Esophagus muscularis mucosa (tissue), 4 donors: ENCODE data around the gene PARN. TPM values are rescaled to one million over a fixed set of nuclear protein-coding genes. Genes with fewer than 3 reads are reported as not detected.

Experiments used
- DNase-seq: peaks from one replicate; pipeline ENCODE4 v3.0.0-alpha.2; 2017; ENCODE audit errors: extremely low spot score
- H3K27ac ChIP-seq, 4 donors: fragments of 200-600 bp; sonication (generic); replicated peaks in 1 of 4; 1 replicate in 3 of 4; 2 replicates in 1 of 4; pipeline ENCODE4 v1.5.1; 2016 to 2019; ENCODE audit warnings: mild to moderate bottlenecking in 1 of 4
- H3K27me3 ChIP-seq, 4 donors: fragments of 200-600 bp; sonication (generic); one replicate each; pipeline versions ENCODE4 v1.5.1 to v1.6.0; 2016 to 2019
- H3K36me3 ChIP-seq, 4 donors: fragments of 200-600 bp; sonication (generic); one replicate each; pipeline ENCODE4 v1.5.1; 2016 to 2019
- H3K4me1 ChIP-seq, 4 donors: fragments of 200-600 bp; sonication (generic); one replicate each; pipeline ENCODE4 v1.5.1; 2016 to 2019
- H3K4me3 ChIP-seq, 4 donors: fragments of 200-600 bp; sonication (generic); 1 replicate in 2 of 4; 2 replicates in 2 of 4; pipeline ENCODE4 v1.5.1; 2016 to 2019; ENCODE audit warnings: mild to moderate bottlenecking in 4 of 4, moderate library complexity in 1 of 4
- H3K9me3 ChIP-seq, 4 donors: fragments of 200-600 bp; sonication (generic); 1 replicate in 3 of 4; 2 replicates in 1 of 4; pipeline ENCODE4 v1.5.1; 2016 to 2019
- CTCF ChIP-seq, 3 experiments: fragments of 200-600 bp in 2 of 3; fragments of 450-650 bp in 1 of 3; sonication (generic) in 2 of 3; IDR thresholded peaks; one replicate each; pipeline ENCODE4 v1.5.1; 2017 to 2019; ENCODE audit warnings: antibody characterized with exemption in 3 of 3, mild to moderate bottlenecking in 2 of 3, moderate library complexity in 1 of 3
- EP300 ChIP-seq: sonication (generic); formaldehyde crosslinking; IDR thresholded peaks from one replicate; pipeline ENCODE4 v1.6.1; 2017; ENCODE audit warnings: antibody characterized with exemption
- POLR2A ChIP-seq: fragments of 450-650 bp; IDR thresholded peaks from one replicate; pipeline ENCODE4 v1.6.1; 2017; ENCODE audit warnings: antibody characterized with exemption, moderate library complexity, mild to moderate bottlenecking, low read depth
- POLR2AphosphoS5 ChIP-seq, 2 donors: sonication (generic); formaldehyde crosslinking; IDR thresholded peaks; one replicate each; pipeline ENCODE4 v1.6.1; 2017; ENCODE audit warnings: antibody characterized with exemption in 2 of 2
- WGBS: methylation state at CpG from one replicate; pipeline ENCODE4 v1.1.5; 2018; 5-methylcytosine and 5-hydroxymethylcytosine counted together
- intact Hi-C: fragments of 100-400 bp; cut with DNase I; formaldehyde crosslinking; loops from one replicate; pipeline ENCODE4 v1.15.1; 2023
- total RNA-seq, 4 donors: library from RNA; depleted of rRNA; stranded (reverse); fragments of >200 nt; gene quantifications; one replicate each; pipeline versions ENCODE4 v1.1.0 to v1.2.1, GENCODE V29; 2016

Gene PARN
- total RNA-seq, 4 donors from 2014 or later = 32.6 to 43.5 (median 36.1) TPM

- H3K9me3 ChIP-seq = no peaks in the 10 kb centered on the region
- H3K4me1 ChIP-seq = no peaks in the 10 kb centered on the region
- no peaks in the 10 kb centered on the region for H3K27me3 ChIP-seq
- TF ChIP-seq EP300 (no peak), POLR2A (no peak), CTCF (IDR thresholded peaks at IDR 0.05) (no peak), POLR2AphosphoS5 (IDR thresholded peaks at IDR 0.05) (no peak)
- H3K36me3 ChIP-seq = peaks cover 78 to 96% (median 91%) of the 10 kb centered on the region in 4 donors
- no peak overlapping the region for H3K4me3 ChIP-seq
- H3K27ac ChIP-seq = no peak overlapping the region
- DNase-seq = no peak
- intact Hi-C loops = no loop called here
- 88% methylated on average over 2 of the region's 2 CpGs for WGBS
Observed at GRCh38 chr16:14658063-14658462, 28.0 kb upstream of the PARN start.

- no peak for DNase-seq
- Histone ChIP-seq H3K9me3 (no peaks in the 10 kb centered on the region), H3K36me3 (peaks cover 55 to 98% (median 93%) of the 10 kb centered on the region in 4 donors), H3K27me3 (no peaks in the 10 kb centered on the region), H3K4me3 (no peak overlapping the region), H3K4me1 (no peaks in the 10 kb centered on the region), H3K27ac (no peak overlapping the region)
- intact Hi-C loops = no loop called here
- no peak for TF ChIP-seq POLR2A
- TF ChIP-seq EP300 = no peak
- WGBS = 90% methylated on average over 2 of the region's 2 CpGs
Observed at GRCh38 chr16:14652726-14653125, 22.7 kb upstream of the PARN start.

- intact Hi-C loops = no loop called here
- no peak overlapping the region for H3K4me3 ChIP-seq
- TF ChIP-seq CTCF (IDR thresholded peaks at IDR 0.05) = no peak
- no peak for TF ChIP-seq EP300
- no peak for TF ChIP-seq POLR2AphosphoS5 (IDR thresholded peaks at IDR 0.05)
- no peak for TF ChIP-seq POLR2A
- no peaks in the 10 kb centered on the region for H3K9me3 ChIP-seq
- WGBS = 70% methylated on average over 6 of the region's 6 CpGs
- no peak overlapping the region for H3K27ac ChIP-seq
- DNase-seq = no peak
- no peaks in the 10 kb centered on the region for H3K4me1 ChIP-seq
- H3K36me3 ChIP-seq = peaks cover 60 to 98% (median 93%) of the 10 kb centered on the region in 4 donors
- no peaks in the 10 kb centered on the region for H3K27me3 ChIP-seq
Observed at GRCh38 chr16:14650629-14651028, 20.6 kb upstream of the PARN start.

- no peak for TF ChIP-seq POLR2A
- no peak for TF ChIP-seq POLR2AphosphoS5 (IDR thresholded peaks at IDR 0.05)
- no peak for TF ChIP-seq CTCF (IDR thresholded peaks at IDR 0.05)
- TF ChIP-seq EP300 = no peak
- intact Hi-C loops = no loop called here
- no peaks in the 10 kb centered on the region for H3K4me1 ChIP-seq
- no peak for DNase-seq
- no peaks in the 10 kb centered on the region for H3K9me3 ChIP-seq
- WGBS = 88% methylated on average over 10 of the region's 10 CpGs
- no peak overlapping the region for H3K4me3 ChIP-seq
- peaks cover 60 to 98% (median 93%) of the 10 kb centered on the region in 4 donors for H3K36me3 ChIP-seq
- H3K27ac ChIP-seq = no peak overlapping the region
- H3K27me3 ChIP-seq = no peaks in the 10 kb centered on the region
Observed at GRCh38 chr16:14649816-14650215, 19.8 kb upstream of the PARN start.

GRCh38 chr16:14641926-14642325 lies 11.9 kb upstream of the PARN start:
- intact Hi-C loops = no loop called here
- peaks cover 30 to 60% (median 45%) of the 10 kb centered on the region in 4 donors for H3K36me3 ChIP-seq

GRCh38 chr16:14641206-14641605 lies 11.1 kb upstream of the PARN start:
- Histone ChIP-seq H3K9me3 (no peaks in the 10 kb centered on the region), H3K4me1 (peaks cover 0 to 13% (median 9%) of the 10 kb centered on the region in 4 donors), H3K36me3 (peaks cover 26 to 53% (median 39%) of the 10 kb centered on the region in 4 donors), H3K4me3 (no peak overlapping the region), H3K27ac (no peak overlapping the region), H3K27me3 (no peaks in the 10 kb centered on the region)
- DNase-seq = no peak
- intact Hi-C loops = no loop called here
- TF ChIP-seq CTCF (IDR thresholded peaks at IDR 0.05) = no peak
- TF ChIP-seq POLR2AphosphoS5 (IDR thresholded peaks at IDR 0.05) = no peak
- TF ChIP-seq POLR2A = no peak
- no peak for TF ChIP-seq EP300
- WGBS = 93% methylated on average over 8 of the region's 8 CpGs

More at GRCh38 chr16:14641926-14642325, 11.9 kb upstream of the PARN start:
- WGBS = 81% methylated on average over 7 of the region's 7 CpGs
- H3K9me3 ChIP-seq = no peaks in the 10 kb centered on the region
- no peak for TF ChIP-seq EP300
- H3K27ac ChIP-seq = no peak overlapping the region
- no peaks in the 10 kb centered on the region for H3K27me3 ChIP-seq
- DNase-seq = no peak
- peaks cover 0 to 6% (median 3%) of the 10 kb centered on the region in 4 donors for H3K4me1 ChIP-seq
- H3K4me3 ChIP-seq = no peak overlapping the region
